G401 (cell line): ENCODE data around the gene IL12RB1. TPM values are rescaled to one million over a fixed set of nuclear protein-coding genes. Genes with fewer than 3 reads are reported as not detected.
"Not testable (repeated sequence)": the region's sequence is repeated elsewhere in the genome, so short reads cannot be mapped to it uniquely, and the experiment has no call there.

Experiments used
- DNase-seq: peaks from one replicate; pipeline ENCODE4 v3.0.0-alpha.2; 2015; ENCODE audit warnings: low spot score
- in situ Hi-C: cut with HindIII; loops from 2 replicates; pipeline ENCODE4 v1.10.0; 2016; ENCODE audit warnings: low sequenced_read_pairs, mixed read lengths
- total RNA-seq: library from RNA; depleted of rRNA; stranded (reverse); fragments of >200 nt; shearing (Covaris generic); gene quantifications from 2 replicates; pipeline ENCODE4 v1.2.3, GENCODE V29; 2014

IL12RB1 gene
- total RNA-seq, 1 experiment from 2014 or later, result not detected

- DNase-seq, result peak; percentile 57
- in situ Hi-C loops, result no loop called here
These were observed 28.3 kb downstream of the IL12RB1 start for GRCh38 chr19:18058208-18059009.

GRCh38 chr19:18057557-18057956 lies 29.2 kb downstream of the IL12RB1 start:
- in situ Hi-C loops, result no loop called here
- no peak for DNase-seq

- in situ Hi-C loops, result no loop called here
- DNase-seq, result no peak
These were observed 30.8 kb downstream of the IL12RB1 start for GRCh38 chr19:18055967-18056366.

GRCh38 chr19:18053576-18054219 lies 33.0 kb downstream of the IL12RB1 start:
- in situ Hi-C loops, result no loop called here
- DNase-seq, result no peak

- no peak for DNase-seq
- in situ Hi-C loops, result no loop called here
These were observed 34.8 kb downstream of the IL12RB1 start for GRCh38 chr19:18051887-18052286.

GRCh38 chr19:18049385-18049784 lies 37.3 kb downstream of the IL12RB1 start:
- in situ Hi-C loops, result no loop called here
- peak; percentile 8 for DNase-seq

- DNase-seq, result no peak
- in situ Hi-C loops, result no loop called here
These were observed 40.5 kb downstream of the IL12RB1 start for GRCh38 chr19:18046059-18046718.

GRCh38 chr19:18045307-18046050 lies 41.3 kb downstream of the IL12RB1 start:
- in situ Hi-C loops, result no loop called here
- no peak for DNase-seq

GRCh38 chr19:18044825-18045304 lies 41.9 kb downstream of the IL12RB1 start:
- in situ Hi-C loops, result no loop called here
- no peak for DNase-seq

GRCh38 chr19:18043676-18044075 lies 43.1 kb downstream of the IL12RB1 start:
- DNase-seq, result no peak
- in situ Hi-C loops, result no loop called here

- in situ Hi-C loops, result no loop called here
- no peak for DNase-seq
These were observed 45.7 kb downstream of the IL12RB1 start for GRCh38 chr19:18041054-18041453.

GRCh38 chr19:18032102-18032501 lies 54.6 kb downstream of the IL12RB1 start:
- in situ Hi-C loops, DNase-seq: not testable (repeated sequence)

- DNase-seq, in situ Hi-C loops: not testable (repeated sequence)
These were observed 55.3 kb downstream of the IL12RB1 start for GRCh38 chr19:18031401-18031800.

- in situ Hi-C loops, result no loop called here
- DNase-seq, result no peak
These were observed 57.0 kb downstream of the IL12RB1 start for GRCh38 chr19:18029617-18030338.

GRCh38 chr19:18027151-18027550 lies 59.6 kb downstream of the IL12RB1 start:
- in situ Hi-C loops, result no loop called here
- DNase-seq, result no peak

- in situ Hi-C loops, result no loop called here
- no peak for DNase-seq
These were observed 63.0 kb downstream of the IL12RB1 start for GRCh38 chr19:18023622-18024251.

GRCh38 chr19:18021121-18021755 lies 65.5 kb downstream of the IL12RB1 start:
- DNase-seq, result no peak
- in situ Hi-C loops, result no loop called here
